HUES64 (cell line): ENCODE measurements around the gene U2AF1.
"Not testable (repeated sequence)": the region's sequence is repeated elsewhere in the genome, so short reads cannot be mapped to it uniquely, and the experiment has no call there.

ENCODE experiments used
- H3K27ac ChIP-seq: 2 replicates; pipeline ENCODE4 v1.7.0; 2013; ENCODE audit warnings: low read depth, low read length, inconsistent platforms
- H3K27me3 ChIP-seq: 2 replicates; pipeline ENCODE4 v1.6.1; 2013; ENCODE audit warnings: mild to moderate bottlenecking, low read length; ENCODE audit not compliant: insufficient read depth
- H3K36me3 ChIP-seq: 2 replicates; pipeline ENCODE4 v1.6.1; 2013; ENCODE audit warnings: mild to moderate bottlenecking, low read length; ENCODE audit not compliant: insufficient read depth
- H3K4me1 ChIP-seq: 2 replicates; pipeline ENCODE4 v1.6.1; 2013; ENCODE audit warnings: mild to moderate bottlenecking, low read length, moderate library complexity; ENCODE audit not compliant: insufficient read depth
- H3K4me3 ChIP-seq: 2 replicates; pipeline ENCODE4 v1.5.1; 2013; ENCODE audit warnings: mild to moderate bottlenecking, low read length, moderate library complexity
- H3K9ac ChIP-seq: 2 replicates; pipeline ENCODE4 v1.6.1; 2013; ENCODE audit warnings: mild to moderate bottlenecking, low read depth, low read length
- H3K9me3 ChIP-seq: 2 replicates; pipeline ENCODE4 v1.6.1; 2013; ENCODE audit warnings: low read depth, low read length; ENCODE audit not compliant: insufficient read depth
- WGBS: fragments of 150-250, 120-280 bp; methylation state at CpG from one replicate; pipeline ENCODE4 v1.1.7; 2013; ENCODE audit warnings: missing lambda C conversion rate; 5-methylcytosine and 5-hydroxymethylcytosine counted together

Gene U2AF1

GRCh38 chr21:43108177-43108576 is 807 bp upstream of the U2AF1 start:
- not testable (repeated sequence) for H3K4me1 ChIP-seq, H3K9me3 ChIP-seq, H3K4me3 ChIP-seq, H3K27ac ChIP-seq, H3K9ac ChIP-seq, H3K36me3 ChIP-seq, H3K27me3 ChIP-seq
- no CpG with 5 or more reads among the region's 17 CpGs for WGBS

- H3K36me3 ChIP-seq, H3K4me1 ChIP-seq: not testable (repeated sequence)
- no CpG with 5 or more reads among the region's 17 CpGs for WGBS
Observed at GRCh38 chr21:43107794-43108137, 396 bp upstream of the U2AF1 start.

GRCh38 chr21:43104642-43105041 is 2.7 kb downstream of the U2AF1 start:
- not testable (repeated sequence) for H3K9ac ChIP-seq, H3K27me3 ChIP-seq, H3K36me3 ChIP-seq, H3K4me1 ChIP-seq, H3K9me3 ChIP-seq, H3K27ac ChIP-seq, H3K4me3 ChIP-seq
- WGBS, result 94% methylated on average over 2 of the region's 5 CpGs

More at GRCh38 chr21:43107794-43108137, 396 bp upstream of the U2AF1 start:
- H3K4me3 ChIP-seq, H3K27ac ChIP-seq, H3K9me3 ChIP-seq, H3K9ac ChIP-seq, H3K27me3 ChIP-seq: not testable (repeated sequence)

- H3K9me3 ChIP-seq, H3K36me3 ChIP-seq, H3K27ac ChIP-seq, H3K27me3 ChIP-seq, H3K4me3 ChIP-seq, H3K9ac ChIP-seq, H3K4me1 ChIP-seq: not testable (repeated sequence)
- no CpG with 5 or more reads among the region's 4 CpGs for WGBS
Observed at GRCh38 chr21:43102281-43102680, 5.1 kb downstream of the U2AF1 start.

- H3K36me3 ChIP-seq, H3K4me1 ChIP-seq, H3K27me3 ChIP-seq, H3K9me3 ChIP-seq, H3K9ac ChIP-seq, H3K4me3 ChIP-seq, H3K27ac ChIP-seq: not testable (repeated sequence)
- no CpG with 5 or more reads among the region's 5 CpGs for WGBS
Observed at GRCh38 chr21:43101676-43102075, 5.7 kb downstream of the U2AF1 start.

GRCh38 chr21:43101000-43101399 is 6.4 kb downstream of the U2AF1 start:
- H3K4me1 ChIP-seq, H3K27me3 ChIP-seq, H3K9me3 ChIP-seq, H3K4me3 ChIP-seq, H3K9ac ChIP-seq, H3K36me3 ChIP-seq, H3K27ac ChIP-seq: not testable (repeated sequence)
- WGBS, result no CpG with 5 or more reads among the region's 7 CpGs

GRCh38 chr21:43091979-43092614 is 15.3 kb downstream of the U2AF1 start:
- not testable (repeated sequence) for H3K4me3 ChIP-seq, H3K4me1 ChIP-seq, H3K9ac ChIP-seq, H3K9me3 ChIP-seq, H3K27ac ChIP-seq, H3K27me3 ChIP-seq, H3K36me3 ChIP-seq
- no CpG with 5 or more reads among the region's 16 CpGs for WGBS

- not testable (repeated sequence) for H3K9me3 ChIP-seq, H3K27ac ChIP-seq, H3K27me3 ChIP-seq, H3K9ac ChIP-seq, H3K36me3 ChIP-seq, H3K4me1 ChIP-seq, H3K4me3 ChIP-seq
- no CpG with 5 or more reads among the region's 3 CpGs for WGBS
Observed at GRCh38 chr21:43090947-43091346, 16.4 kb downstream of the U2AF1 start.

GRCh38 chr21:43089463-43089862 is 17.9 kb downstream of the U2AF1 start:
- H3K9ac ChIP-seq, H3K36me3 ChIP-seq, H3K27ac ChIP-seq, H3K4me1 ChIP-seq, H3K27me3 ChIP-seq, H3K9me3 ChIP-seq, H3K4me3 ChIP-seq: not testable (repeated sequence)
- WGBS, result no CpG with 5 or more reads among the region's 17 CpGs

GRCh38 chr21:43082587-43083300 is 24.6 kb downstream of the U2AF1 start:
- not testable (repeated sequence) for H3K4me1 ChIP-seq, H3K36me3 ChIP-seq, H3K27me3 ChIP-seq, H3K4me3 ChIP-seq, H3K9me3 ChIP-seq, H3K9ac ChIP-seq, H3K27ac ChIP-seq
- no CpG with 5 or more reads among the region's 24 CpGs for WGBS

GRCh38 chr21:43076643-43077042 is 30.7 kb downstream of the U2AF1 start:
- H3K36me3 ChIP-seq, H3K27ac ChIP-seq, H3K27me3 ChIP-seq, H3K9ac ChIP-seq, H3K4me1 ChIP-seq, H3K9me3 ChIP-seq: not testable (repeated sequence)
- H3K4me3 ChIP-seq, result peak overlapping the region; percentile 37
- no CpG with 5 or more reads among the region's 28 CpGs for WGBS

- H3K36me3 ChIP-seq, H3K27me3 ChIP-seq, H3K4me3 ChIP-seq, H3K4me1 ChIP-seq, H3K27ac ChIP-seq, H3K9me3 ChIP-seq, H3K9ac ChIP-seq: not testable (repeated sequence)
- WGBS, result no CpG with 5 or more reads among the region's 77 CpGs
Observed at GRCh38 chr21:43076023-43076637, 31.2 kb downstream of the U2AF1 start.
